HG03565 (cell line): ENCODE measurements around the gene FPGS.
A peak's percentile ranks its signal among the peaks of the same experiment; 100 is the strongest.
"Not testable (repeated sequence)": the region's sequence is repeated elsewhere in the genome, so short reads cannot be mapped to it uniquely, and the experiment has no call there.

Experiments
- ATAC-seq: cut with Tn5 transposase; IDR thresholded peaks from one replicate; pipeline ENCODE4 v1.9.1; 2021; ENCODE audit warnings: mild to moderate bottlenecking, moderate library complexity; ENCODE audit not compliant: unreplicated experiment

Gene FPGS, protein sequence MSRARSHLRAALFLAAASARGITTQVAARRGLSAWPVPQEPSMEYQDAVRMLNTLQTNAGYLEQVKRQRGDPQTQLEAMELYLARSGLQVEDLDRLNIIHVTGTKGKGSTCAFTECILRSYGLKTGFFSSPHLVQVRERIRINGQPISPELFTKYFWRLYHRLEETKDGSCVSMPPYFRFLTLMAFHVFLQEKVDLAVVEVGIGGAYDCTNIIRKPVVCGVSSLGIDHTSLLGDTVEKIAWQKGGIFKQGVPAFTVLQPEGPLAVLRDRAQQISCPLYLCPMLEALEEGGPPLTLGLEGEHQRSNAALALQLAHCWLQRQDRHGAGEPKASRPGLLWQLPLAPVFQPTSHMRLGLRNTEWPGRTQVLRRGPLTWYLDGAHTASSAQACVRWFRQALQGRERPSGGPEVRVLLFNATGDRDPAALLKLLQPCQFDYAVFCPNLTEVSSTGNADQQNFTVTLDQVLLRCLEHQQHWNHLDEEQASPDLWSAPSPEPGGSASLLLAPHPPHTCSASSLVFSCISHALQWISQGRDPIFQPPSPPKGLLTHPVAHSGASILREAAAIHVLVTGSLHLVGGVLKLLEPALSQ

DNA sequence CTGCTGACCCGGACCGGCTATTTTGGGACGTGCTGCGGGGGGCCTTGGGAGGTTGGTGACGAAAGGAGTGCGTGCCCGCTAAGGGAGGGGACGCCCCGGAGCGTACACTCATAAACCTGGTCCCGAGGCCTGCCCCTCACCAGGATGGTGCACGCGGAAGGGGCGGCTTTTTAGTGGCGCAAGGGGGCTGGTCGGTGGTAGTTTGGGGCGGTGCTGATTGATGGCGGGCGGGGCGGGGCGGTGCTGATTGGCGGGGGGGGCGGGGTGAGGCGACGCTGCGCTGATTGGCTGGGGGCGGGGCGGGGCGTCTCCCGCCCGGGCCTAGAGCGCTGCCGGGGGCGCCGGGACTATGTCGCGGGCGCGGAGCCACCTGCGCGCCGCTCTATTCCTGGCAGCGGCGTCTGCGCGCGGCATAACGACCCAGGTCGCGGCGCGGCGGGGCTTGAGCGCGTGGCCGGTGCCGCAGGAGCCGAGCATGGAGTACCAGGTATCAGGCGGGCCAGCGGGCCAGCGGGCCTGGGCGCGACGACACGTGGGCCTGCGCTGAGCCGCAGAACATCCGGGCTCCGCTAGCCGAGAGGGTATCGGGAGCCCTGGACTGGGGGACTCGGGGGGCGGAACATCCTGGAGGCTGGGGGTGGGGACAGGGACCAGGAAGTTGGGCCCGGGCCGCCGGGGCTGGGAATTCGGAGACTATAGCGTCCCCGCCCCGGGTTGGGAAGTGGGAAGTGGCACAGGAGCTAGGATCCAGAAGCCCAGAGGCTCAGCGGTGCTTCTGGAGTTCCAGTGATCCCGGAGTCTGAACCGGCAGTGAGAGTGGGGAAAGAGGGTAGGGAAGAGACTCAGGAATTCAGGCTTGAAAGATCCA, at the start of gene FPGS:
Gene FPGS, plus strand, starts transcription at position 307 of the 868 bp plus-strand sequence. Its CDS starts 43 bp downstream, at position 350.
- ATAC-seq, result peak; percentile 63

DNA sequence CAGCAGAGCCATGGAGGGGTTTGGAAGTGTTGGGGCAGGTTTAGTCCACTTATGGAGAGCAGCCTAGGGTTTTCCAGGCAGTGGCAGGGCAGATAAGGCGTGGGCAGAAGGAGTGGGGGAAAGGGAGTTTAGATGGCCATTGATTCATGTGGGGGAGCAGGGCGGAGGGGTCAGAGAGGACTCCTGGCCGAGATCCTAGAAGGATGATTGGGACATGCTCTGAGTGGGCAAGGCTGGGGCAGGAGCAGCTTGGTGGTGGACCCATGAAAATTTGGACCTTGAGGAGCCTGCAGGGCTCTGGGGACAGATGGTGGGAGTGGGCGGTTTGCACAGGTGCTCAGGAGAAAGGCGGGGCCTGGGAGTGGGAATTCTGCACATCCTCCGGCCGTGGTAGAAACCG, 49.5 kb upstream of the FPGS start:
- ATAC-seq, result no peak

DNA sequence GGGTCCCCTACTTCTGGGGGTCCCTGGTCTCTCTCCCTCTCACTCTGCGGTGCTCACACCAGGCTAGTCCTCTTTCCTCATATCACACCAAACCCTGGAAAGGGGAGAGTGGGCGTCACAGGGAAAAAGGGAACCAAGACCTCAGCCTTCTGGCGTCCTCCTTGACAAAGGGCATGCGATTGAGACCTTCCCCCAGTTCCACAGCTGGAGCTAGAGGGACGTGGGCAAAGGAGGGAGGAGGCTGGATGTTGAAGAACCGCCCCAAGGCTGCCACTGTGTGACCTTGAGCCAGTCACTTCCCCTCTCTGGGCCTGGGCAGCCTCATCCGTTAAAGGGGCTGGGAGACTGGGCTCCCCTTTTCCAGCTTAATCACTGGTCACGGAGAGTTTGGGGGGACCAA, 49.1 kb upstream of the FPGS start:
- ATAC-seq, result no peak

DNA sequence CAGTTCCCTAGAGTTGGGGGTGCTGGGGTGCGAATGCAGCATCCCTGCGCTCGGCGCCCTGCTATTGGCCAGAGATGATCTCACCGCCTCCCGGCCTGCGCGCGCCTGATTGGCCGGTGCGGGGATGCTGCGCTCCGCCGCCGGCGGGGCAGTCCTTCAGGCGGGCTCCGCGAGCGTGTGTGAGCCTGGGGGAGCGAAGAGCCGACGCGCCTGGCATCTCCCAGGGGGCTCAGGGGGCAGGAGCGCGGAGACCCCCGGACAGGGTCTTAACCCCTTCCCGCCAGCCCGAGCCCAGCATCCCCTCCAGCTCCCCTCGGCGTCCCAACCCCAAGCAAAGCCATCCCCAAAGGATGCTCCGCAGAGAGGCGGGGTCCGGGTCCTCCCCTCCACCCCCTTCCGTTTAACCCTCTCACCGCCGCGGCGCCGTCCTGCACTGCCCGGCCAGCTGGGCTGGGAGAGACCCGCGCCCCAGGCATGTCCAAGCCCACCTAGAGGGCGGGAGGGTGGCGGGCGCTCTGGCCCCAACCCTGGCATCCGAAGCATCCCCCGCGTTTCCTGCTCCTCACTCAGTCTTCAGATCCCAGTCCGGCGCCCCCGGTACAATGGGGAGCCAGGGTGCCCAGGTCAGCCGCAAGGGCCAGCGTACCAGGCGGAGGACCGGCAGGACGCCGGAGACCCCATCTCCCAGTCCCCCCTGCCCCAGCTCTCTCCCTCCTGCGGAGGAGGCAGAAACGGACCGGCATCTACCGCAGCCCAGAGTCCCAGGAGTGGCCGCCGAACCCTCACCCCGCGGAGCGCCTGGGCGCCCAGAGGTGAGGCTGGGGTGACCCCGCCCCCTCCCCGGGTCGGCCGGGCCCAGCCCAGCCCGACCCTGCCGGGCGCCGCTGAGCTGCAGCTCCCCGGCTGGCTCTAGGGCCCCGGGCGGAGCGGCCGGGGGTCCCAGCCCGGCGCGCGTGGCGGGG, 48.3 kb upstream of the FPGS start:
- ATAC-seq, result no peak

DNA sequence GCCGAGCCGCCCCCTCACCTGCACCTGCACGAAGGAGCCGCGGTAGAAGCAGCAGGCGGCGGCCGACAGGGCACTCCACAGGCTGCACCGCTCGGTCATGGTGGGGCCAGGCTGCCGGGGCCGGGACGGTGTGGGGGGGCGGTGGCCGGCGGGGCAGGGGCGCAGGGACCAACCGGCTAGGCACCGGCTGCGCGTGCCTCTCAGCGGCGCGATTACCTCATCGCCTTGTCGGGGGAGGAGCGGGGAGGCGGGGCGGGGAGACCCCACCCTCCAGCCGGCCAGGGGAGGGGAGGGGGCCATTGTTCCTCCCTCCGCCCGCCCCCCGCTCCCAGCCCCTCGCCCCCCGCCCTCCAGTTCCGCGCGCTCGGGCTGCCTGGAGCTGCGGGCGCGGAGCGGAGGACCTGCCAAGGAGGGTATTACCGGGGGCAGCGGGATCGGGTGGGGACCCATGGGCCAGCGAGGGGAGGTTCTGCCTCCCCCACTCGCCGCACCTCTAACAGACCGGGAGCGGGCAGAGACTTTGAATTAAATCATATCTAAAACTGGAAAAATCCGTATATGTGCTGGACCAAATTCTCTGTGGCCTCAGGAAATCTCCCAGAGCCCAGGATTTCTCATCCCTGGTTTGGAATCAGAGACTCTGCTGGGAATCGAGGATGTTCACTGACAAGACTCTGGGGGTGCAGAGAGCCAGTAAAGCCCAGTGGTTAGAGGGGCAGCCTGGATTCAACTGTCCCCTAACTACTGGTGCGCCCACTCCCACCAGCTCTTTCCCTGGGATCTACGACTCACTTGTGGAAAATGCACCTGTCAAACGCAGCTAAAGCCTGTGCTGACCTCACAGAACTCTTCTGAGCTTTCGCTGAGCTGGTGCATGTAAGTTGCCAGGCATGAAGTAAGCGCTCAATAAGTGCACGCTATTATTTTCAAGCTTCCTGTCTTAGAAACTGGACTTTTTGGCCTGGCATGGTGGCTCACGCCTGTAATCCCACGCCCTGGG, 47.3 kb upstream of the FPGS start:
- ATAC-seq, result no peak

DNA sequence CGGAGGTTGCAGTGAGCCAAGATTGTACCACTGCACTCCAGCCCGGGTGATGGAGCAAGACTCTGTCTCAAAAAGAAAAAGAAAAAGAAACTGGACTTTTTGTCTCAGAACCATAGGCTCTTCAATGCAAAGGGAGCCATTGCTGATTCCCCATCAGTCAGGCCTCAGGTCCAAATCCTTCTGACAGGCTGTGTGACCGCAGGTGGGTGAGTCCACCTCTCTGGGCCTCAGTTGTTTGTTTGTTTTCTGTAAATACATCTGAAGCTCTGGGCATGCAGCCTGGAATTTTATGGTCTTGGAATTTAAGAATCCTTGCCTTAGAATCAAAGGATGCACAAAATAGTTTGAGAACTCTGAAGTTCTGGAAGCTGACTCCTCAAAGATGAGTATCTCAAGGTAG, 46.4 kb upstream of the FPGS start:
- ATAC-seq, result no peak

DNA sequence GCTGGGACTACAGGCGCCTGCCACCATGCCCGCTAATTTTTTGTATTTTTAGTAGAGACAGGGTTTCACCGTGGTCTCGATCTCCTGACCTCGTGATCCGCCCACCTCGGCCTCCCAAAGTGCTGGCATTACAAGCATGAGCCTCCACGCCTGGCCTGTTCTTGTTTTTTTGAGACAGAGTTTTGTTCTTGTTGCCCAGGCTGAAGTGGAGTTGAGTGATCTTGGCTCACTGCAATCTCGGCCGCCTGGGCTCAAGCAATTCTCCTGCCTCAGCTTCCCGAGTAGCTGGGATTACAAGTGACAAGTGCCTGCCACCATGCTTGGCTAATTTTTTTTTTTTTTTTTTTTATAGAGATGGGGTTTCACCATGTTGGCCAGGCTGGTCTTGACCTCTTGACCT, 45.9 kb upstream of the FPGS start:
- ATAC-seq, result not testable (repeated sequence)

DNA sequence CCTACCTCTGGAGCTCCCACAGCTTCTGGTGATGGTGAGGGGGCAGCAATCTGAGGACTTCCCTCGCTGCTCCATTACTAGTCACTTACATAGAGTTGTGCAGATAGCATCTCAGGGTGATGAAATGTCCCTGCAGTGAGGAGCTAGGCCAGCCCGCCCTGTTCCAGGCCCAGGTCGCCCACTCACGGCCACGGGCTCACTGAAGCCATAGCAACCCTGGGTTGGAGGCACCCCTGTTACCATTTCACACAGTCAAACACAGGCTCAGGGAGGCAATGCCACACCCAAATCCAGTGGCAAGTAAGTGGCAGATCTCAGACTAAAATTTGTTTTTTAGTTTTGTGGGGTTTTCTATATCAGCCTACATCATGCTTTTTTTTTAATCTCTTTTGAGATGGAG, 43.8 kb upstream of the FPGS start:
- no peak for ATAC-seq

DNA sequence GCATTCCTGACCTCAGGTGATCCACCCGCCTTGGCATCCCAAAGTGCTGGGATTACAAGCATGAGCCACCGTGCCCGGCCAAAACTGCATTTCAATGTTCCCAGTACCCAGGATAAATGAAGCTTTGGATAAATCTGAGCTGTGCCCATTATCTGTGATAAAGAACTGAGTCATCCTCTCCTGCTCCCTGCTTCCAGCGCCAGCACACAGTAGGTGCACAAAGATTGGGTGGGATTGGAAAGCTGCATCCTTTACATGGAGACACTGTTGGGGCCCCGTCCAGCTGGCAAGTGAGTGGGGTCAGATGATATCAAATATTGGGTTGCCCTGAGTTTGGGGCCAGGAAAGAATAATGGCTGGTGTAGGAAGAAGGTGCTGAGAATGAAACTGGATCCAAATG, 41.6 kb upstream of the FPGS start:
- no peak for ATAC-seq

DNA sequence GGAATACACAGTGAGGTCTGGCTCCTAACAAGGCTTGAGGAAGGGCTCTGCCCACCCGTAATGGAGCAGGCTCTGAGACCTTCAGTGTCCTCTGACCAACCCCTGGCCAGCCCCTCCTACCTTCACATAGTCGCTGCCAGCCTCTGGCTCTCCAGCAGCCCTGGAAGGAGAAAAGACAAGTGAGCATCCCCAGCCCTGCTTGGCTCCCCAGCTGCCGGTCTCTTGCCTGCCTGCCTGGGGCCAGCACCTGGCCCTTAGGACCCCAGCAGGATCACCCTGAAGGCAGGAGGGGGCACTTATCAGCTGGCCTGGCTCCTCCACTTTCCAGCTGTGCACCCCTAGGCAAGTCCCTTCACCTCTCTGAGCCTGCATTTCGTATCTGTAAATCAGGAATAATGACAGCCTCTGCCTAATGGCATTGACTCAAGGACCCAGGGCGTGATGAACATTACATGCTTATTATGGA, 41.2 kb upstream of the FPGS start:
- ATAC-seq, result no peak

DNA sequence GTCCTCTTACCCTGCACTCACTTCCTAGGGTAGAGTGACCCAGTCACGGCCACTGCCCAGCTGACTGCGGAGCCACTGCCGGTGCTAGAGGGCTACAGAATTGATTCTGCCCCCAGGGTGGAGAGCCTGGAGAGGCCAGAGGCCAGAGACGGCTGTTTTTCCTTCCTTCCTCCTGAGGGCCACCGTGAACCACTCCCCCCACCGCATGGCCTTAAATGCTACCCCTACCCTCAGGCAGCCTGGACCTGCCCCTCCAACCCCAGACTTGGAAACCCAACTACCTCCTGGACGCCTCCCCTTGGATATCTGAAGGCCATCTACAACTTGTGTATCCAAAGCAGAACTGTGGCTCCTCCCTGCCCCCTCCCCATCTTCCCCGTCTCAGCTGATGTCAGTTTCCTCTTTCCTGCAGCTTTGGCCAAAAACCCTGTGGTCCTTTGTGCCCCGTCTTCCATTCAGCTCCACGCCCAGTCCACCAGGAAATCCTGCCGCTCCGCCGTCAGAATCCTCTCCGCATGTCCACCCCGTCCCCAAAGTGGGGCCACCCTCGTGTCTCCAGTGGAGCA, 40.5 kb upstream of the FPGS start:
- no peak for ATAC-seq

DNA sequence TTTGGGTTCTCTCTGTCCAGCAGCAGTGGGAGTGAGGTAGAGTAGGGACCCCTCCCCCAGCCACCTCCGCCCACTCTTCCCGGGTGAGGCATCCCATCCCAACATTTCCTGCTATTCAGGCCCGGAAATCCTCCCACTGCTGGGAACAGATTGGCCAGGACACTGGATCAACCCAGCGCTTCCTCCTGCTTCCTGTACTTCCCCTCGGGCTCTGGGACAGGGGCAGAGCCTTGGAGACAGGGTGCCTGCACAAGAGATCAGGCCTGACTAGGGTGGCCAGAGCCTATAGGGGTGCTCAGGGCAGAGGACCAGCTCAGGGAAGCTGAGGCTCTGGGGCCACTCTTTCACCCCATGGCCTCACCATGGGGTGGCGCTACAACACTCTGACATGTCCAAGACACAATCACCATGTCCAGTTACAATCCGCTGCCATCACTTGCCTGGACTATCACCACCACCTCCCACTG, 38.7 kb upstream of the FPGS start:
- no peak for ATAC-seq

DNA sequence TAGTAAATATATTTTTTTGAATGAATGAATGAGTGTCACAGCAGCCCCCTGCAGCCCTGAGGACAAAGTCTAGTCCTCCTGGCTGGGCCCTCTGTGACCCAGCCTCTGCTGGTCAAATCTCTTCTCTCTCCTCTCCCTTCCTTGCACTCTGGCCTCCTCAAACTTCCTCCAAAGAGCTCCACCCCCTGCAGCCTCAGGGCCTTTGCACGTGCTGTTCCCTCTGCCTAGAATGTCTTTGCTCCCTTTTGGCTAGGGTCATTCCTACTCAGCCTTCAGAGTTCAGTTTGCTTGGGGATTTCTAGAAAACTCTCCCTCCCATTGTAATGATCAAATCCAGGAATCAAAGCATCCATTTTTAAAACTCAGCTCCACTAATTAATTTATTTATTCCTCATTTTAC, 37.3 kb upstream of the FPGS start:
- ATAC-seq, result no peak

DNA sequence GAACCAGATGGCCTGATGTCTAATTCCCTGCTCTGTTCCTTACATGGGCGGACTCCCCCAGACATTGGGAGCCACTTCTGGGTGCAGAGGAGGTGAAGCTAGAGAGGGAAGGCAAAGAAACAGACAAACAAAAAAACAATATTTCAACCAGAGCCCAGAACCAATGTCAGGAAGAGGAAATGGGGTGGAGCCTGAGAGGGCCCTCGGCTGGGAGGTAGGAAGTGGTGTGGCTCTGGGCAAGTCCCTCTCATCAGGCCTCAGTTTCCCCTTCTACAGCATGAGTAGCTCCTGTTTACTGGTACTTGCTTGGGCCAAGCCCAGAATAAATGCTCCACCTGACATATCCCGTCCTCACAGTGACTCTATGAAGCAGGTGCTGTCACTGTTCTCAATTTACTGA, 35.3 kb upstream of the FPGS start:
- no peak for ATAC-seq

DNA sequence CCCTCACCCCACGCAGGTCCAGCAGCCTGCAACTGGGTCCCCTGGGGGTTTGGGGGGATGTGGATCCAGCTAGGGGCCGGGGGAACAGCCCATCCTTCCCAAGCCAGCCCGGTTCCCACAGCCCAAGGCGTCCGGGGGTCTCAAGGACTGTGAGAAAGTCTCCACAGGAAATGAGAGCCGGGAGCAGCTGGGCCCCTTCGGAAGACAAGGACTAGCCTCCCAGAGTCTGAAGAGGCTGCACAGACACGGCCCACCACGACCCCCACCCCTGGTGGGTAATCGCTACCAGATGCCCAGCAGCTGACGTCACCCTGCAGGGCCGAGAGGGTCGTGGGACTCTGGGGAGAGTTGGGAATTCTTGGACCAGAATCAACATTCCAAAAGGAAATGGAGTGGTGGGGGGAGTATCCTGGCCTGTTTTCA, 34.8 kb upstream of the FPGS start:
- ATAC-seq, result no peak

DNA sequence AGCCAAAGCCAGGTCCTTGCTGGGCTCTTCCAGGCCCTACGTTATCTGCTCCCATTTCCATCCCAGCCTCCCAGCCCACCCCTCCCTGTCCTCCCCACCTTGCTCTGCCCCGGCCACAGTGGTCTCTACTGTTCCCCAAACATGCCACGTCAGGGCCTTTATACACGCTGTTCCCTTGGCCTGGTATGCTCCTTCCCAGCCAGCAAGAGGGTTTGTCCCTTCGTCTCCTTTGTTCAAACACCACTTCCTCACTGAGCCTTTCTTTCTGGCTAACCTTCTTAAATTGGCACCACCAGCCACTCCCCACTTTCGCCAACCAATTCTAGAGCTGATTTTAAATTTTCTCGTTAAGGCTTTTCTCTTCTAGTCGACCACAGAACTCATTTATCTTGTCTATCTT, 34.0 kb upstream of the FPGS start:
- ATAC-seq, result no peak

DNA sequence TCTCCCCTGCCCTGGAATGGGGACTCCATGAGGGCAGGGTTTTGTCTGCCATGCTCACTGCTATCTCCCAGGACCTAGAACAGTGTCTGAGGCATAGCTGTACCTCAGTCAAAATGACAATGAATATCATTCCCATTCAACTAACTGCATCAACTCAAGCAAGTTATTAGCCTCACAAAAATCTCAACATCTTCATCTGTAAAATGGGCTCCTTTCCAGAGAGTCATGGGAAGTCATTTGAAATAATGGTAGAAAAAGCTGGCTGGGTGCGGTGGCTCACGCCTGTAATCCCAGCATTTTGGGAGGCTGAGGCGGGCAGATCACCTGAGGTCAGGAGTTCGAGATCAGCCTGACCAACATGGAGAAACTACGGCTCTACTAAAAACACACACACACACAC, 33.6 kb upstream of the FPGS start:
- ATAC-seq, result no peak

DNA sequence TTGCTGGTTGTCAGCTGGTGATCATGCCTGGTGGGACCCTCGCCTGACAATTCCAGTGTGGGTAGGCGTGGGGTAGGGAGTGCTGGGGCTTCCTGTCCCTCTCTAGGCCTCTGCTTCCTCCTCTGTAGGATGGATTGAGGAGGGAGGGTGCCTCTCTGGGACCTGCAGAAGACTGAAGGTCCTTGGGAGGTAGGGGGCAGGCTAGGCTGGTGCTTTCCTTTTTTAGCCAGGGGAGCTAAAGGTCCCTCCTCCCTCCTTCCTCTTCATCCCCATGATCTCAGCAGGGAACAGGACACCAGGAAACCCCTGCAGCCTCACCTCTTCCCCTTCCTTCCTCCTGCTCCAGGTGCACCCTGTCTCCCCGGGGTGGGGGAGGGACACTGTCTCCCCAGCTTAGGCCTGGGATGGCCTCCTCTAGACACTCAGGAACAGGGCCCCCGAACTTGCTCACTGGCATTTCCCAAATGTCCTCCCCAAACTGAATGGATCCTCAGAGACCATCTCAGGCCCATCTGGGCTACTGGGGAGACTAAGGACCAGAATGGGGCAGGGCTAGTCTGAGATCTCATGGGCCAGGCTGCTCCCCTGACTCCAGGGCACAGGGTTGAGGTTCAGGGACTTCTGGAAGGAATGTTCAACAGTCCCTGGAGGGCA, 32.6 kb upstream of the FPGS start:
- no peak for ATAC-seq
